K562 (cell line): ENCODE measurements around the gene KLHL12. TPM values are rescaled to one million over a fixed set of nuclear protein-coding genes. Genes with fewer than 3 reads are reported as not detected.

Experiments
- MAZ ChIP-seq, 2 experiments: fragments of 450-650 bp in 1 of 2; sonication (generic) in 1 of 2; formaldehyde crosslinking; IDR thresholded peaks in 1 of 2; conservative IDR thresholded peaks in 1 of 2; 2 replicates each; pipeline versions ENCODE4 v1.4.0 to v1.5.0; 2020; ENCODE audit warnings: mild to moderate bottlenecking in 1 of 2, missing genetic modification reagents in 1 of 2
- RCOR1 ChIP-seq, 2 experiments: IDR thresholded peaks; 2 replicates each; pipeline ENCODE4 v1.6.1; 2012; ENCODE audit warnings: low read depth in 2 of 2, low read length in 2 of 2, borderline replicate concordance in 1 of 2, improper control_type of control experiment in 1 of 2
- SLC30A9 ChIP-seq: fragments of 250-450 bp; sonication (Bioruptor Pico); IDR thresholded peaks from 2 replicates; pipeline ENCODE4 v1.8.0; 2022; ENCODE audit warnings: mild to moderate bottlenecking, moderate library complexity
- SUPT5H ChIP-seq: fragments of 450-650 bp; IDR thresholded peaks from 2 replicates; pipeline ENCODE4 v1.6.1; 2016
- TAF7 ChIP-seq: fragments of 450-650 bp; IDR thresholded peaks from 2 replicates; pipeline ENCODE4 v1.6.1; 2016; ENCODE audit warnings: missing genetic modification characterization, missing compliant biosample characterization
- ZBTB8A ChIP-seq: fragments of 450-650 bp; IDR thresholded peaks from 2 replicates; pipeline ENCODE4 v1.6.1; 2018; ENCODE audit warnings: mild to moderate bottlenecking, moderate library complexity; ENCODE audit not compliant: partially characterized antibody
- ZKSCAN1 ChIP-seq: fragments of 150-350 bp; IDR thresholded peaks from 2 replicates; pipeline ENCODE4 v1.6.1; 2016; ENCODE audit warnings: low read depth, low read length
- ZNF175 ChIP-seq: fragments of 200-800 bp; sonication (Bioruptor generic); IDR thresholded peaks from 2 replicates; pipeline ENCODE4 v1.6.1; 2016; ENCODE audit warnings: low read depth, mild to moderate bottlenecking, missing genetic modification characterization, missing compliant biosample characterization
- polyA plus RNA-seq, 8 experiments: library from polyadenylated mRNA; depleted of rRNA in 4 of 8; stranded (reverse) in 5 of 8; unstranded in 3 of 8; fragments of >200 nt; fragmentation: Nextera tagmentation in 2 of 8; fragmentation: Illumina TruSeq in 1 of 8; extraction: Ambion mirVana in 2 of 8; extraction: Trizol in 1 of 8; gene quantifications; 2 replicates each; pipeline versions ENCODE4 v1.2.1 to v1.2.3, GENCODE V29; 2011 to 2014; ENCODE audit warnings: inconsistent platforms in 1 of 8, missing spikeins in 1 of 8
- total RNA-seq, 7 experiments: library from RNA; depleted of rRNA in 6 of 7; stranded (reverse); fragments of >200 nt in 6 of 7; fragmentation: Illumina TruSeq in 2 of 7; extraction: Trizol in 2 of 7; gene quantifications; 2 replicates each; pipeline versions ENCODE4 v1.2.1 to v1.2.3, GENCODE V29; 2011 to 2021; ENCODE audit warnings: low replicate concordance in 1 of 7
- TF ChIP-seq, protein P1 (sequence below): fragments of 450-650 bp; formaldehyde crosslinking; IDR thresholded peaks from 2 replicates; pipeline ENCODE4 v1.4.0; 2020; ENCODE audit warnings: mild to moderate bottlenecking
- TF ChIP-seq, protein P2 (sequence below): sonication (generic); formaldehyde crosslinking; IDR thresholded peaks from 2 replicates; pipeline ENCODE4 v1.9.0; 2022; ENCODE audit warnings: mild to moderate bottlenecking, missing genetic modification reagents

Gene KLHL12
- total and polyA plus RNA-seq, 9 of the 15 experiments (the other 6 are each of a cell fraction or from before 2014, with no cell fraction given) = 23.1 to 85.1 (median 35.0) TPM

- TF ChIP-seq MAZ (CRISPR knock-in tag; conservative IDR thresholded peaks at IDR 0.05 in 1 of 2, IDR thresholded peaks at IDR 0.05 in 1 of 2) = no peak
- TF ChIP-seq, protein P1, sequence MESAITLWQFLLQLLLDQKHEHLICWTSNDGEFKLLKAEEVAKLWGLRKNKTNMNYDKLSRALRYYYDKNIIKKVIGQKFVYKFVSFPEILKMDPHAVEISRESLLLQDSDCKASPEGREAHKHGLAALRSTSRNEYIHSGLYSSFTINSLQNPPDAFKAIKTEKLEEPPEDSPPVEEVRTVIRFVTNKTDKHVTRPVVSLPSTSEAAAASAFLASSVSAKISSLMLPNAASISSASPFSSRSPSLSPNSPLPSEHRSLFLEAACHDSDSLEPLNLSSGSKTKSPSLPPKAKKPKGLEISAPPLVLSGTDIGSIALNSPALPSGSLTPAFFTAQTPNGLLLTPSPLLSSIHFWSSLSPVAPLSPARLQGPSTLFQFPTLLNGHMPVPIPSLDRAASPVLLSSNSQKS (CRISPR knock-in tag) = no peak
- no peak for TF ChIP-seq ZKSCAN1
- TF ChIP-seq SLC30A9 (CRISPR knock-in tag) = no peak
- TF ChIP-seq ZNF175 (CRISPR knock-in tag) = no peak
- 0 out of 4 replicates have a peak, but pooled peaks of 1 of the 2 experiments have one; percentile 24 for TF ChIP-seq RCOR1 (IDR thresholded peaks at IDR 0.05; ENCODE audit: borderline replicate concordance in 1 of 2, low read depth in 2 of 2, low read length in 2 of 2)
- TF ChIP-seq ZBTB8A = no peak
- no peak for TF ChIP-seq TAF7
- TF ChIP-seq, protein P2, sequence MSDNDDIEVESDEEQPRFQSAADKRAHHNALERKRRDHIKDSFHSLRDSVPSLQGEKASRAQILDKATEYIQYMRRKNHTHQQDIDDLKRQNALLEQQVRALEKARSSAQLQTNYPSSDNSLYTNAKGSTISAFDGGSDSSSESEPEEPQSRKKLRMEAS (CRISPR knock-in tag) = peak; percentile 66; the same call in 1 of the 2 replicates
- peak; percentile 69; the same call in 1 of the 2 replicates for TF ChIP-seq SUPT5H
Measured at GRCh38 chr1:202958544-202959275, 31.7 kb upstream of the KLHL12 start (continued).
